ENCODE data around the gene MAML3.

MAML3 gene

DNA sequence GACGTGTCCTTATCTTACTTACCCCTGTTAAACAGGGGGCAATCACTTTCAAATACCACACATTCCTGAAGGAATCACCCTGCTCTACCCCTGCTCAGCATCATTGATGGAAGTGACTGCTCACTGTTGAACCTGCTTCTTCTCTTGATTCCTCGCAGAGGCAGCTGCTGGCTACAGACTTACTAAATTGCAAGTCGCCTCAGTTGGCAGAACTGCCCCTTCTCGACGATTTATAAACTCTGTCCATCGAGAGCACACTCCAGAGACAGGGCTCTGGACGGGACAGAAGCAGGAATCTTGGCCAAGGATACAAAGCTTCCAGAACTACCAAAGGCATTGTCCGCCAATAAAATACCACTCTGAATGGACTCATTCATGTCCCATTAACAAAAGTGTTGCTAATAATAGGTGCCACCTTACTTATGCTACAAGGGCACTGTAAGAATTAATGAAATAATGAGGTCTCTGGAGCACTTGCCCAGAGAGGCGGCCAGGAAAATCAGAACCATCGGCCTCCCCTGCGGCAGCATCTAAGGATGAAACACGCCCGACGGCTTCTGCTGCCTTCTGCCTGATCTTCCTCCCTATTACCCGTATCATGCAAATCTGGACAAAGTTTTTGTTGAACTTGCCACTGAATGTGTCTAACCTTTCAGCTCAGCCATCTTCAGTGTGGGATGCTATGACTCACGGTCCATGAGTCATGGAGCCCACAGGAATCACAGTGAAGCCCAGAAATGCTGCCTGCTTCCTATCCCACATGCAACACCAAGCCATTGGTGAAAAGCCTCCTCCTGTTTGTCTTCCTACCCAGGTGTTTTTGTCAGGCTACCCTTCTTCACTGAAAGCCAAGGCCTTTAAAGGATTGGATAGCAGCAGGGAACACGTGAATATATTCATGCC, 164.9 kb downstream of the MAML3 start:
- DNase-seq, result peak in 1 of 2 experiments; percentile 26

DNA sequence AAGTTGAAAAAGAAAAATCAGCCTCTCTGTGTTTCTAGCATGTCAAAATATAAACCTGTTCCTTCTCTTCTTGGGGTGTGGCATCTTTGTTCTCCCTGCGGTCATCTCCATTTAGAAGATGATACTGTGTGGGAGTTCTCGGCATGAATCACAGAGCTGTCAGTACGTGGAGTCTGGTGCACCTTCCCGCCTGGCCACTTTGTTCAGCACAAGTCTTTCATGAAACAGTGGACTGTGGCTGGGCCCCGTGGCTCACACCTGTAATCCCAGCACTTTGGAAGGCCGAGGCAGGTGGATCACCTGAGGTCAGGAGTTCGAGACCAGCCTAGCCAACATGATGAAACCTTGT, 166.5 kb downstream of the MAML3 start:
- DNase-seq, result no peak

DNA sequence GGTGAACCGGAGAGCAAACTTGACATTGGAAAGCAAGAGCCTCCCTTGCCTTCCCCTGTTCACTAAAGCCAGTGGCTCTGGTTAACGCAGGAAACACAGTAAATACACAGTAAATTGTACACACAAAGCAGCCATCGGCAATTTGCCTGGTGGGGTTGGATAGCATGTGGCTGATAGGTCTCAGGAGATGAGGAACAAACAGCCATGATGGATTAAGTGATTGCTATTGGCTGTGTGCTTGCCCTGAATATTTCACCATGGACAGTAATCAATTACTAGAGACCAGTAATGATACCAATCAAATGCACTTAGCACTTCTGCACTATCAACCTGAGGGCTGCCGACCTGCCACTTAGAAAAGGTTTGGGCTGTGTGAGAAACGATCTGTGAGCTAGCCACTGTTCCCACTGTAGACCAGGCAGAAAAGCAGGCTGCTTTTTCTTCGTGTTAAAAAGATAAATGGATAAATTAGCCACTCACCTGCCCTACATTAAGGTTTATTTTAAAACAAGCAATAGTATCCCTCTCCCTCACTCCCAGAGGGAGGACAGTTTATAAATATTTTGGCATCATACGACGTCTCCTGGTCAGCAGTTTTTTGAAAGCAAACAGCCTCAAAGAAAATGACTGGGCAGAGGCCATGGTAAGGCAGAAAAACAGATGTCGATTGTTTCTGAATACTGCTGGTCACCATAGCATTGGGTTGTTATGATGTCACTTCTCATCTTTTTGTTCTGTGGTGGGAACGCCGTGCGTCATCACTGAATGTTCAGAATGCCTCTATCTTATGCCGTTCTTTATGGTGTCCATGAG, 167.1 kb downstream of the MAML3 start:
- DNase-seq, result peak; percentile 69 to 89

DNA sequence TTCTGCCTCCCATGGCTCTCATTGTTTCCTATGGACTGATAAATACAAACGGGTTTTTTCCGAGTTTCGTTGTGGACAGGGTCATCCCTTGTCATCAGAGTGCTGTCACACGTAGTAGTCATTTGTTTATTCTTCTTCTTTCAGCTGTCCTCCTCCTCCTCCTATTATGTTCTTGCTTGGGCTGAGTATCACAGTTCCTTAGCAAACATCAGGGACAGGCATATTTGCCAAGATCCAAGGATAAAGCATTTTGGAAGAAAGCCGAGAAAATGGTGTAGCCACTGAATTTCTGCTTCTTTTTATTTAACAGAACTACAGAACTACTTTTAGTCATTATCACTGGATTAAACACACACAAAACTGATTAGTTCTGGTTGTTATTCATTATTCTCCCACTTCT, 167.9 kb downstream of the MAML3 start:
- no peak for DNase-seq

DNA sequence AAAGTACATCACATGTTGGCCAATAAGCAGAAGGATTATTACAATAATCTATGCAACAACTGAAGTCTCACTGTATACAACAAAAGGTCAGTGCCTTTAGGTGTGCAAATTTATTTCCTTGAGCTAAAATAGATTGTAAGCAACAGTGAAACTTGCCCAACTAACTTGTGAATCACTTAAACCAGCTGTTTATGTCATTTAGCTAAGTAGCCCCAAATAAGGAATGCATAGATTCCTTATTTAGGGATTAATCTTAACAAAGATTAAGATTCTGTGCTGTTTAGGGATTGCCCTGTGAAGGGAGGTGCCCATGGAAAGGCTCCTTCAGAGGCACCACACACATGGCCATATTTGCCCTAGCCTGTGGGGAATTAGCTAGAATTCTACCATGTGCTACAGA, 168.6 kb downstream of the MAML3 start:
- DNase-seq, result no peak

DNA sequence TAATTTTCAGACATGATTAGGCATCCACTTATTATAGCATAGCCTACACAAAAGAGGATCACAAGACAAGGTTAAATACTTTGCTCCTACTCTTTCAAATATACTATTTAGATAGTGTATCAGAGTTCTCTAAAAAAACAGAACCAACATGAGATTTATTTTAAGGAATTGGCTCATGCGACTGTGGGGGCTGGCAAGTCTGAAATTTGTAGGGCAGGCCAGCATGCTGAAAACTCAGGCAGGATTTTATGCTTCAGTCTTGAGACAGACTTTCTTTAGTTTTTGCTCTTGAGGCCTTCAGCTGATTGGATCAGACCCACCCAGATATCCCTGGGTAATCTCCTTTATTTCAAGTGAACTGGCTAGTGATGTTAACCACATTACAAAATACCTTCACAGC, 169.5 kb downstream of the MAML3 start:
- DNase-seq, result no peak

DNA sequence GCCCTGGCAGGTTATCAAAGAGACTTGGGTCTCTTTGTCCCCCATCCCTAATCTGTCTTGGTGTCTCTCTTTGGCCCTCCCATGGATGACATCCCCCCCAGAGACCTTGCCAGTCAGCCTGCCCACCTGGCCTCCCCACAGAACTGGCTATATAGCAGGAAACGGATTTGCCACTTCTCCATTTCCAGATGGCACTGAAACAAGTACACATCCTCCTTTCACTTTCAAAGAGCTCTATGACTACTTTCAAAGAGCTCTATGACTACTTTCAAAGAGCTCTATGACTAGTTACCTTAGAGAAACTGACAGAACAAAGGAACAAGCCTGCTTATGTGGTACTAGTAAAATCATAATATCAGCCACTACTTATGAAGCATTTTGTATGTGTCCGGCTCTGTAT, 175.3 kb downstream of the MAML3 start:
- DNase-seq, result no peak

DNA sequence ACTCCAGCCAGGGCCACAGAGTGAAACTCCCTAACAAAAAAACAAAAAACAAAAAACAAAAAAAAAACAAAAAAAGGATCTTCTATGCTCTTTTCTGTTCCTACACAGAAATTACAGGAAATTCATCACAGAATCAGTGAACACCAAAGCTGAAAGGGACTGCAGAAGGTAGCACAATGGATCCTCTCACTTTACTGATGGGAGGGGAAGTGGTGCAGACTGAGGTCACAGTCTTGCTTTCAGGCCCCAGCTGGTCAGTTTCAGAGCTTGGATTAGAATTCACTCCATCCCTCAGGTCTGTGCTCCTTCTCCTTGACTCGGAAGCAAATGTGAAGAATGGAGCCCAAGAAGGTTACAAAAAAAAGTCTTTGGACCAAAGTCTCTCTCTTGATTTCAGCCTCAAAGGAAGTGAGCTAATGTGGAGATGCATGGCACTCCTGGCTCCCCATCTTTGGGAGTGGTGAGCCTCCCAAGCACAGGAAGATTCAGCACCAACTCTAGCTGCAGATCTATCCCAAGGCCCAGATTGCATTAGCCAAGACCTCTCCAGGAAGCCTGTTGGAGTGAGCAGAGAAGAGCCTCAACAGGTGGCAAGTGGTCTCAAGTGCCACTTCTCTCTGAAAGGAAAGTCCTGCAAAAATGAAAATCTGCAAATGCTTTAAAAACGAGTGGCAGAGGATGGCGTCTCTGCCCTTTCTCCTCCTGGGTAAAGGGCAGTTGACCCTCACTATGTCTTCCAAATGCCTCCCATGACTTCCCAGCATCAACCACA, 176.0 kb downstream of the MAML3 start:
- no peak for DNase-seq

DNA sequence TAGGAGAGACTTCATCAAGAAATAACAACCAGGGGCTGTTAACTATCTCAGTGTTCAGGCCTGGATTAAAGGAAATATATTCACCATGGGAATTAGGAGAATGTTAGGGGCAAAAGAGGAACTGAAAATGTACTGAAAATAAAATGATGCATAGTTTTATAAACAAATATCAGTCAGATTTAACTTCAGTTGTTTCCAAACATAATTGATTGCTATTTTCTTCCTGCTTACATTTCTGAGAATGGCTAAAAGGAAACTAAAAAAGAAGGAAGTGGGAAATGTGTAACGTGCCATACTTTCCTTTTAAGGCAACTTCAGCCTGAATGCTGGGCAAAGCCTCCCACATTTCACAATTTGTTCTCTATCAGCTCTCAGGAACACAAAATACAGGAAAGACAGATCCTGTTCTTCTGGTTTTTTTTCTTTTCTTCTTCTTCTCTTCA, 178.1 kb downstream of the MAML3 start:
- no peak for DNase-seq

DNA sequence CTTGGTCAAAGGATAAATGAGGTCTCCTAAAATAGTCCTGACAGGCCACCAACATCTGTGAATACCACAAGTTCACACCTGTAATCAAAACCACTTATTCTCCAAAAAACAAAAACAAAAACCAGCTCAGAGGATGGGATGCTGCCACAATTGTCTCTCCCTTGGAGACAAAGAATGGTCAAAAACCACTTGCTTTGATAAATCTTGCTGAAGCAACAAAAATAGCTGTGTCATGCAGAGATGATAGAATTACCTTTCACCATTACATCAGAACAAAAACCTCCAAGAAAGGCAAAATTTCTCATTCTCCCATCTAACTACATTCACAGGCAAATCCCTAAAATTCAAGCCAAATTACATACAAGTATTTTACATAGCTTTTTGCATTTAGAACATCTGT, 180.4 kb downstream of the MAML3 start:
- DNase-seq, result no peak

DNA sequence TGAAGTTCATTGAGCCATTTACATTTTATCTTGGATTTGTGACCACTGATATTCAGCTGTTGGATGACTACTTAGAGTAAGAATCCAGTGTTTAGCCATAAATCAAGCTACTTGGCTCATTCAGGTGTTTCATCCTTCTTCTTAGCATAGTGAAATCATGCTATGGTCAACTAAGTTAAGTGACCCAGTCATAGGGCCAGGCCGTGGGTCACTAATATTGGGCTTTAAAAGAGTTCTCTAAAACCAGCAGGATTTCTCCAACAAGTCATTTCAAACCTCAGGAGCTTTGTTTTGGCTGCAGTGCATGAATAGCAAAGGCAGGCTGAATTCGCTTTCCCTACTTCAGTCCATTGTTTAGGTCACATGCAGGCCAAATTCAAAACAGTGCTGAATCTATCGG, 181.0 kb downstream of the MAML3 start:
- DNase-seq, result no peak

DNA sequence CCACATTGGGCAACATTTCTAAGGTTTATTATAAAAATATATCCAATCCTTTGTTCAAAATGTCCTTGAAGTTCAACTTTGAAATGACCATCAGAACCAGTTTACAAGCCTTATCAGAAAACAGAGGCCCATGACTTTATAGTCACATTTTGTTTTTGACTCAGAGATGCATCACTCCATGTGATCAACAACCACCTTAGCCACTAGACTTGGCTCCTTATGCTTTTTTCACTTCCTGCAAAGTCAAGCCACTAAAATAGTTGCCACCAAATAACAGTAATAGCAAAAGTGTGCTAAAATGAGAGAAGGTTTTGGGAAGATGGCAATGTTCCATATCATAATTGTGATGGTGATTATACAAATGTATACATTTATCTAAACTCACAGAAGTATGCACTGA, 181.7 kb downstream of the MAML3 start:
- no peak for DNase-seq

DNA sequence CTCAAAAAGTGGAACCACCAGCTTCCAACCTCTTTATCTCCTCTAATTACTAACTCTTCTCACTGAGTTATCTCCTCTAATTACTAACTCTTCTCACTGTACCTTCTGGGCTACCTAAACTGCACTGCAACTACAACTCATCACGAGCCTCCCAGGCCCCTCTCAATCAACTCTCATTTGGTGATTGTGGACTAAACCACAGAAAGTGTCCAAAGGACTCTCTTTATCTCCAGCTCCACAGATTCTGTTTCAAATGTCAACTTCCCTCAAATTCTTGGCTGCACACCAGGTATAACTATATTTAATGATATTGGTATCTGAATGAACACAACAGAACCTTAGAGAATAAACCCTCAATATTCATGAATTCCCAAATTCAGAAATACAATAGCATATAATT, 182.9 kb downstream of the MAML3 start:
- no peak for DNase-seq

DNA sequence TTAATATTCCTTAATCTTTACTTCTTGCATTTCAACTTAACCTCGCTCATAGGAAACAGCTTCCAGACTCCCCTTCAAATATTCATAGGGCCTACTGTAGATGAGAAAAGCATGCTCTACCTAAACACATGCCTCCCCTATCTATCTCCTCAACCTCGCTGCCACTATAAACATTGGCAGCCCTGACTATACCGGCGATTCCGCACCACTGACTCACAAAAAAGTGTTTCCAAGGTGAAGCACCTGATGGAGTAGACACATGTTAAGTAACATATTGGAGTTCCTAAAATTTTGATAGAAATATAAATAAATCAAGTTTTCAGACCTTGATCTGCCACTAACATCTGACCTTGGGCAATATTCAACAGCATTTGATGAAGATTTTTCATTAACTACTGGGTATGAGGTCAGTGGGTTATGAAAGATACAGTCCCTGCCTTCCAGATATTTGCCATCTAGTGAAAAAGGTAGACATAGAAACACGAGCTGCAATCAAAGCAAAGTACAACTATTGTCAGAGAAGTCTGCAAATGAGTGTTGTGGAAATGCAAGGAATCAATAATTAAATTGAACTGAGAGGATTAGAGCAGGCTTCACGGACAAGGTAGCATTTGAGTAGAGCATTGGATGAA, 184.2 kb downstream of the MAML3 start:
- no peak for DNase-seq

DNA sequence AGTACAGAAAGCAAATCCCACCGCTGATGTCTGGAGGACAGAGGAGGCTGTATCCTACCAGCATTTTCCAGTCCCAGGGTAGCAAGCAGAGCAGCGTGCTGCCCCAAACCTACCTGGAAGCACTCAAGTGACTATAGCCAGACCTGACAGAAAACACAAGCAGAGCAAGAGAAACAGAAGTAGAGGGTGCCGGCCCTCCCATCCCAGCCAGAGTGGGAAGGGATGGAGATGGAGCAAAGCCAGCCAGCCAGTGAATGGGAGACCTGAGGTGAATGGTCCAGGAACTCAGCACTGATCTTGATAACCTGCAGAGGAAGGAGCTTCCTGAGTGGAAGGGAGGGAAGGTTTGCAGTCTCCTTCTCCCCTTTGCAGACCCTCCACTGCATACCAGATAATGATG, 185.2 kb downstream of the MAML3 start:
- no peak for DNase-seq

DNA sequence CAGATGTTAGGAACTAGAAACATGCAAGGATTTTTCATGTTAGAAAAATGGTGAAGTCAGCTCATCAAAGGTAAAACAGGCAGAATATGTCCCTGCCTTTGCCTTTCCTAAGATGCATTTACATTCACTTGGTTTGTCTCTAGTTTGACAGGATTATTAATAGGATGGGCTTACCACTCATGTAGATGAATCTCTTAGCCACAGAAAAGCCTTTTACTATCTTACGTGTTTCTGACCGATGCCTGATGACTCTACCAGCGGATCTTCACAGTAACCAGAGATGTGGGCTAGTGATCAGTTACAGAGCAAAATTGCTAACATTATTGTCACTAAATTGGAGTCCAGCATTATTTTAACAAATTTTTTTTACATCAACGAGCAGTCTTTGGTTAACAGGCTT, 187.6 kb downstream of the MAML3 start:
- DNase-seq, result no peak

DNA sequence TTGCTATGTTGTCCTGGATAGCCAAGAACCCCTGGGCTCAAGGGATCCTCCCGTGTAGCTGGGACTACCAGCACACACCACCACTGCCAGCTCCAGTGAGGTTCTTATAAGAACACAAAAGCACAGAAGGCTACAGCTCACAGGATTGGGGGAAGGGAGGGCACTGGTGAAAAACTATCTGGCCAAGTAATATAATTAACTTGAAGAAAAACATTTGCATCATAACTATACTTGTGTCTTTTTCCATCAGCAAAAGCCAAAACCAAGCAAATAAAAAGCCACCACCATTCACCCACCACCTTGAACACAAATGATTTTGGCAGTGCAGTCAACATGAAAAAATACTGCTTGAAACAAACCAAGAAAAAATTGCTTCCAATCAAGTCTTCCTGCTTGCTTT, 188.2 kb downstream of the MAML3 start:
- DNase-seq, result no peak

DNA sequence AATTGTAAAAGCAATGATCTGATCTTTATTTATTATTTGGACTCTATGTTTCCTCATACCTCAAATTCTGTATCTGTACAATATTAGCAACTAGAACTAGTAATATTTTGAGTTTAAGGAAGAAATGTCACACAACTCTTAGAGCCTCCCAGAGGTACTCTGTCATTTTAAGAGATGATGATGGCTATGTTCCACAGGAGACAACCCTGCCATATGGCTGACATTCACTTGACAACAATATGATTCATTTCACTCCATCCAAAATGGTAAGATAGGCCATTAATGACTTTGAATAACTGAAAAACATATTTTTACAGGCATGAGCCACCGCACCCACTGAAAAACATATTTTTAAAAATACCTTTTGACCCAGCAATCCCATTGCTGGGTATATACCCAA, 190.3 kb downstream of the MAML3 start:
- no peak for DNase-seq

DNA sequence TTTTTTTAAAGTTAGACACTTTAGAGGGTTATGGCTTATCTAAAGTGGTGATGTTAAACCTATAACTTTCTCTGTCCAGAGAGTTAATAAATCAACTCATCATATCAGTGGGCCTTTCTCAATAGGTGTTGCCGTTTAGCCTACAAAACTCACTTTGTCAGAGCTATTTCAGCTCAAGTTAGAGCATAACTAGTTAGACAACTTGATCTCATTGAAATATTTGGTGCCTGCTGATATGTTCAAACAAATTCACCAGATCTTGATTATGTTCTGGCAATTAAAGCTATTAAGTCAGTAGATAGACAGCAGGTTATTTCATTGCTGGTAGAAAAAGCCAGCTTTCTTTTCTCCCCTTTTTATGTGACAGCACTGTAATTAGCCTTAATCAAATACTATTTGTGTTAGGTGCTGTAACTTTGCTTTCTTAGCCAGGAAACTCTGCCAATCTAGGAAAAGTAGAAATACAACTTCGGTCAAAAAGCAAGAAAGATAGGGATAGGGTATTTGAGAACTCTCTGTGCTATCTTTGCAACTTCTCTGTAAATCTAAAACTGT, 191.8 kb downstream of the MAML3 start:
- peak in 1 of 2 experiments; percentile 73 for DNase-seq

DNA sequence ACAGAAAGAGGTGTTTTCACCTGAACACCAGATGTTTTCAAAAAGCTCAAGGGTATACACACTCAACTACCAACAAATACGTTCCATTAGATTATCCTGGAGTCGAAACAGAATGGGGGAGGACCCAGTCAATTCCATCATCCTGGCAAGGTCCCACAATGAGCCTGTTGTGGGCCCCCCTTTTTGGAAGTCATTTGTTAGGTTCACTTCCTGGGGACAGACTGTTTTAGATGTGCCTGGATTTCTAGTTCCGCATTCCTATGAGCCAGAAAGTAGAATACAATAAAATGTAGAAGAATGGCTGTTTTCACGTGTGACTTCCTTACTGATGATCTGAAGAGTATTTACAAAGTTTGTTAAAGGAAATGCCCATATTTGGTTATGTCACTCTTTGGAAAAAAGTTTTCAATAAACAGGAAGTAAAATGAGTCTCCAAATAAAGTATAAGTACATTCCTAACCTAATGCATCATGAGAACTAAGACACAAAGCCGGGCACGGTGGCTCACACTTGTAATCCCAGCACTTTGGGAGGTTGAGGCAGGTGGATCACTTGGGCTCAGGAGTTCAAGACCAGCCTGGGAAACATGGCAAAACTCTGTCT, 192.5 kb downstream of the MAML3 start:
- no peak for DNase-seq

DNA sequence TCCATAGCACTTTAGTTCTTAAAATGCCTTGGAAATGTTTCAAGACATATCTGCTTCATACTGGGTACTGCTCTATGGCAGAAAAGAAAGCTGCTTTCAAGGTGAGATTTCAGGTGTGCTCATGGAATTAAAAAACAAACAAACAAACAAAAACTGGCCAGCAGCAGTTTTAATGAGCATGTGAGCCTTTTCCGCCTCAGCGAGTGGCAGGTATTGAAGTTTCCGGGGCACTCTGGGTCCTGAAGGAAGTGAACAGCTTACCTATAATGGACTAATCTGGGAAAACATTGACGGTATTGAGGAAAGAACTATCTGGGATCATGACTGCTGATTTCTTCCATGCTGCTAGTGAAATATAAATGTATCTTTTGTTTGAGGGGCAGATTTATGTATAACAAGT, 194.6 kb downstream of the MAML3 start:
- DNase-seq, result no peak

DNA sequence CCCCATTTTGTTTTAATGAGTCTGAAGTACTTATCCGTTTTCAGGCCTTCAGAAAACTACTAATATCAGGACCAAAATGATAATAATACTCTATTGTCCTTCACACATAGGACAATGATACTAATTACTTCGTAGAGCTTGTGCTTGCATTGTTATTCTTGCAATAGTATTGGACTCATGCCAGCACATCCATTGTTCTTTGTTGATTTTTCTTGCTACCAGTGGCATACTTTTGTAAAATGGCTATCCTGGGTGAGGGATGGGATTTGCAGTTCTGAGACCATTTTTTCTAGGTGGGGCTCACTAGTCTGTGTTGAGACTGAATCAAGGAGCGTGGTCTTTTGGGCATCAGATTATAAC, 195.3 kb downstream of the MAML3 start:
- peak; percentile 23 to 69 for DNase-seq
